Subcutaneous adipose tissue (tissue), 4 donors: ENCODE measurements around the gene TGFBR1. TPM values are rescaled to one million over a fixed set of nuclear protein-coding genes. Genes with fewer than 3 reads are reported as not detected.

Source experiments
- CTCF ChIP-seq: fragments of 450-650 bp; IDR thresholded peaks from one replicate; pipeline ENCODE4 v1.5.1; 2016; ENCODE audit warnings: low read depth, mild to moderate bottlenecking, control low read depth, antibody characterized with exemption, moderate library complexity
- total RNA-seq, 4 donors: library from RNA; depleted of rRNA; stranded (reverse); fragments of >200 nt; gene quantifications; one replicate each; pipeline ENCODE4 v1.1.0, GENCODE V29; 2016

TGFBR1 gene
- total RNA-seq, 4 donors from 2014 or later: 32.0 to 50.7 (median 36.7) TPM

GRCh38 chr9:99185934-99186333 lies 81.0 kb downstream of the TGFBR1 start:
- no peak for TF ChIP-seq CTCF

- TF ChIP-seq CTCF: no peak
These were observed 82.4 kb downstream of the TGFBR1 start for GRCh38 chr9:99187311-99187710.

- no peak for TF ChIP-seq CTCF
These were observed 84.3 kb downstream of the TGFBR1 start for GRCh38 chr9:99189186-99189585.

- TF ChIP-seq CTCF: no peak
These were observed 85.1 kb downstream of the TGFBR1 start for GRCh38 chr9:99189887-99190596.

- TF ChIP-seq CTCF: no peak
These were observed 85.8 kb downstream of the TGFBR1 start for GRCh38 chr9:99190597-99191283.

- no peak for TF ChIP-seq CTCF
These were observed 88.0 kb downstream of the TGFBR1 start for GRCh38 chr9:99192786-99193465.

- TF ChIP-seq CTCF: no peak
These were observed 88.5 kb downstream of the TGFBR1 start for GRCh38 chr9:99193466-99193821.
